ENCODE results near the gene MRPL18.

DNA sequence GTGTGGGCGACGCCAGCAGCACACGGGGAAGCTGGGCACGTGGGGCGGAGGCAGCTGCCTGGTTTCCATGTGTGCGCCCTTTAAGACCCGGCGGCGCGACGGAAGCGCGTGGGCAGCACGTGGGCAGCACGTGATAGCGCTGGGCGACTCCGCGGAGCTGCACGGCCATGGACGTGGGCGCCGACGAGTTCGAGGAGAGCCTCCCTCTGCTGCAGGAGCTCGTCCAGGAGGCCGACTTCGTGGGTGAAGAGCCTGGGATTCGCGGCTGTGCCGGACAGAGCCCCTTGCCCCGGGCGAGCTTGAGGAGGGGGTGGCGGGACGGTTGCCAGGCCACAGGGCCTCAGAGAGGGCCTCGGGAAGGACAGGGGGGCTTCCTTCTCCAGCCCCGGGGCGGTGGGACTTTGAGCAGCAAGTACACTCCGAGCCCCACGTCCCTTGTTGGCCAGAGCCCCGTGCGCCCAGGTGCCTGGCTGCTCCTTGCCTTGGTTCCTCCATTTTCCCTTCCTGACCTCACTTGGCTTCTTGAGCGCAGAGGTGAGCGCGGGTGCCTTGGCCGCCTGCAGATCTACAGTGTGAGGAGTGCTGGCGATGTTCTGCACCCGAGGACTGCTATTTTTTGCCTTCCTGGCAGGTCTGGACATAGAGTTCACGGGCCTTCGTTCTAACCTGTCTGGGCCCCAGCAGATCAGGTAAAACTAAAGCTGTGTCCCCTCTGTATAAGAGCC lies 10.0 kb downstream of the MRPL18 start, which contains the start of gene PNLDC1:
- TF ChIP-seq POLR2A (IDR thresholded peaks at IDR 0.05; ENCODE audit: low read length) (no peak), GATA1 (IDR thresholded peaks at IDR 0.05; ENCODE audit: low read depth, low read length) (no peak)
